IMR-90 (cell line): Measurements from ENCODE around the gene DHDDS.

Experiments
- MXI1 ChIP-seq: IDR thresholded peaks from 2 replicates; pipeline ENCODE4 v1.6.1; 2012; ENCODE audit warnings: low read depth, mild to moderate bottlenecking, low read length, moderate library complexity, borderline replicate concordance
- POLR2A ChIP-seq: IDR thresholded peaks from 2 replicates; pipeline ENCODE4 v1.6.1; 2012; ENCODE audit warnings: mild to moderate bottlenecking, low read depth, low read length
- RAD21 ChIP-seq: IDR thresholded peaks from 2 replicates; pipeline ENCODE4 v1.6.1; 2012; ENCODE audit warnings: low read length, improper control_type of control experiment
- RCOR1 ChIP-seq: IDR thresholded peaks from 2 replicates; pipeline ENCODE4 v1.6.1; 2012; ENCODE audit warnings: mild to moderate bottlenecking, low read length, improper control_type of control experiment; ENCODE audit not compliant: insufficient replicate concordance
- TF ChIP-seq, protein P1 (sequence below): conservative IDR thresholded peaks from 2 replicates; pipeline ENCODE4 v1.5.1; 2012; ENCODE audit warnings: mild to moderate bottlenecking, low read depth, low read length, improper control_type of control experiment

DNA sequence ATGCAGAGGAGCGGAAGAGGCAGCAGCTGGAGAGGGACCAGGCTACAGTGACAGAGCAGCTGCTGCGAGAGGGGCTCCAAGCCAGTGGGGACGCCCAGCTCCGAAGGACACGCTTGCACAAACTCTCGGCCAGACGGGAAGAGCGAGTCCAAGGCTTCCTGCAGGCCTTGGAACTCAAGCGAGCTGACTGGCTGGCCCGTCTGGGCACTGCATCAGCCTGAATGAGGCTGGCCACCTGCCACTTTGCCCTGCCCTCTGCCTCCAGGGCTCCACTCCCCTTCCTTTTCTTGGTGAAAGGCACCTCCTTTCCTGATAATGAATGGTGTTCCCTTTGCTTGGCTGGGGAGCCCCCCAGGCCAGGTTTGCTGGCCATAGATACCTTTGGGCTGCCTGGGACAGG is 36.8 kb downstream of the DHDDS start:
- TF ChIP-seq, protein P1, sequence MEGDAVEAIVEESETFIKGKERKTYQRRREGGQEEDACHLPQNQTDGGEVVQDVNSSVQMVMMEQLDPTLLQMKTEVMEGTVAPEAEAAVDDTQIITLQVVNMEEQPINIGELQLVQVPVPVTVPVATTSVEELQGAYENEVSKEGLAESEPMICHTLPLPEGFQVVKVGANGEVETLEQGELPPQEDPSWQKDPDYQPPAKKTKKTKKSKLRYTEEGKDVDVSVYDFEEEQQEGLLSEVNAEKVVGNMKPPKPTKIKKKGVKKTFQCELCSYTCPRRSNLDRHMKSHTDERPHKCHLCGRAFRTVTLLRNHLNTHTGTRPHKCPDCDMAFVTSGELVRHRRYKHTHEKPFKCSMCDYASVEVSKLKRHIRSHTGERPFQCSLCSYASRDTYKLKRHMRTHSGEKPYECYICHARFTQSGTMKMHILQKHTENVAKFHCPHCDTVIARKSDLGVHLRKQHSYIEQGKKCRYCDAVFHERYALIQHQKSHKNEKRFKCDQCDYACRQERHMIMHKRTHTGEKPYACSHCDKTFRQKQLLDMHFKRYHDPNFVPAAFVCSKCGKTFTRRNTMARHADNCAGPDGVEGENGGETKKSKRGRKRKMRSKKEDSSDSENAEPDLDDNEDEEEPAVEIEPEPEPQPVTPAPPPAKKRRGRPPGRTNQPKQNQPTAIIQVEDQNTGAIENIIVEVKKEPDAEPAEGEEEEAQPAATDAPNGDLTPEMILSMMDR: no peak
- TF ChIP-seq RCOR1: no peak
- no peak for TF ChIP-seq POLR2A
- no peak for TF ChIP-seq MXI1
- TF ChIP-seq RAD21: no peak
